Breast epithelium (tissue), 3 donors: ENCODE data around the gene C10orf62.

Experiments used
- CTCF ChIP-seq, 3 donors: fragments of 450-650 bp; IDR thresholded peaks; one replicate each; pipeline ENCODE4 v1.5.1; 2016 to 2017; ENCODE audit warnings: antibody characterized with exemption in 3 of 3, mild to moderate bottlenecking in 3 of 3, moderate library complexity in 3 of 3
- POLR2A ChIP-seq: fragments of 450-650 bp; IDR thresholded peaks from one replicate; pipeline ENCODE4 v1.6.1; 2016; ENCODE audit warnings: antibody characterized with exemption, mild to moderate bottlenecking, moderate library complexity
- POLR2AphosphoS5 ChIP-seq, 3 donors: sonication (generic); formaldehyde crosslinking; IDR thresholded peaks; one replicate each; pipeline ENCODE4 v1.6.1; 2017; ENCODE audit warnings: antibody characterized with exemption in 3 of 3

GRCh38 chr10:97543025-97543546, 46.4 kb upstream of the C10orf62 start:
- TF ChIP-seq CTCF (IDR thresholded peaks at IDR 0.05): no peak
- TF ChIP-seq POLR2A: no peak
- peak; percentile 20 to 89 (median 69) for TF ChIP-seq POLR2AphosphoS5 (IDR thresholded peaks at IDR 0.05)
